ENCODE measurements around the gene COQ5.

DNA sequence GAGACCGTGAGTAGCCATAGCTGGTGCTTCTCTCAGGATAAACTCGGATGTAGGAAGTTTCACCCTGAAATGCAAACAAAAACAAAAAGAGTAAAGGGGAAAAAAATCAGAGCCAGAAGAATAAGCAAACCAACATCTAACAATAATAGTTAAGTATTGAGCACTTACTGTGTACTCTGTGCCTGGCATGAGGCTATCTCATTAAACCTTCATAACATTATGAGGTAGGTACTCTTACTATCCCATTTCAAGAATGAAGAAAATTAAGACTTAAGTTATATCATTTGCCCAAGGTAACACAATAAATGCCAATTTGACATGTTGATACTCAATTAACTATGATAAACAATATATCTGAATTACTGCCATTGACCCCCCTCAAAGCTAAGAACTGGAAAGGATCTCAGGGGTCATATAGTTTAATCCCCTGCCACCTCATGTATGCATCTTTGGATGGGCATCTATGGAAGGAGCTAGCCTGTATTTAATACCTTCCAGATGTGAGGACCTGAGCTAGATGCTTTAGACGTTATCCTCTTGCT lies 66.8 kb downstream of the COQ5 start:
- no peak for TF ChIP-seq CTCF (IDR thresholded peaks at IDR 0.05)
- TF ChIP-seq, protein P1, sequence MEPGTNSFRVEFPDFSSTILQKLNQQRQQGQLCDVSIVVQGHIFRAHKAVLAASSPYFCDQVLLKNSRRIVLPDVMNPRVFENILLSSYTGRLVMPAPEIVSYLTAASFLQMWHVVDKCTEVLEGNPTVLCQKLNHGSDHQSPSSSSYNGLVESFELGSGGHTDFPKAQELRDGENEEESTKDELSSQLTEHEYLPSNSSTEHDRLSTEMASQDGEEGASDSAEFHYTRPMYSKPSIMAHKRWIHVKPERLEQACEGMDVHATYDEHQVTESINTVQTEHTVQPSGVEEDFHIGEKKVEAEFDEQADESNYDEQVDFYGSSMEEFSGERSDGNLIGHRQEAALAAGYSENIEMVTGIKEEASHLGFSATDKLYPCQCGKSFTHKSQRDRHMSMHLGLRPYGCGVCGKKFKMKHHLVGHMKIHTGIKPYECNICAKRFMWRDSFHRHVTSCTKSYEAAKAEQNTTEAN (CRISPR knock-in tag; IDR thresholded peaks at IDR 0.05): no peak
- no peak for TF ChIP-seq USF1 (CRISPR knock-in tag; IDR thresholded peaks at IDR 0.05)
- no peak for TF ChIP-seq FOXP1 (CRISPR knock-in tag; IDR thresholded peaks at IDR 0.05; ENCODE audit: borderline replicate concordance)
- TF ChIP-seq GTF2I (CRISPR knock-in tag; conservative IDR thresholded peaks at IDR 0.05): no peak
- TF ChIP-seq NFYB (CRISPR knock-in tag; conservative IDR thresholded peaks at IDR 0.05; ENCODE audit: low read depth): no peak
- TF ChIP-seq, protein P2, sequence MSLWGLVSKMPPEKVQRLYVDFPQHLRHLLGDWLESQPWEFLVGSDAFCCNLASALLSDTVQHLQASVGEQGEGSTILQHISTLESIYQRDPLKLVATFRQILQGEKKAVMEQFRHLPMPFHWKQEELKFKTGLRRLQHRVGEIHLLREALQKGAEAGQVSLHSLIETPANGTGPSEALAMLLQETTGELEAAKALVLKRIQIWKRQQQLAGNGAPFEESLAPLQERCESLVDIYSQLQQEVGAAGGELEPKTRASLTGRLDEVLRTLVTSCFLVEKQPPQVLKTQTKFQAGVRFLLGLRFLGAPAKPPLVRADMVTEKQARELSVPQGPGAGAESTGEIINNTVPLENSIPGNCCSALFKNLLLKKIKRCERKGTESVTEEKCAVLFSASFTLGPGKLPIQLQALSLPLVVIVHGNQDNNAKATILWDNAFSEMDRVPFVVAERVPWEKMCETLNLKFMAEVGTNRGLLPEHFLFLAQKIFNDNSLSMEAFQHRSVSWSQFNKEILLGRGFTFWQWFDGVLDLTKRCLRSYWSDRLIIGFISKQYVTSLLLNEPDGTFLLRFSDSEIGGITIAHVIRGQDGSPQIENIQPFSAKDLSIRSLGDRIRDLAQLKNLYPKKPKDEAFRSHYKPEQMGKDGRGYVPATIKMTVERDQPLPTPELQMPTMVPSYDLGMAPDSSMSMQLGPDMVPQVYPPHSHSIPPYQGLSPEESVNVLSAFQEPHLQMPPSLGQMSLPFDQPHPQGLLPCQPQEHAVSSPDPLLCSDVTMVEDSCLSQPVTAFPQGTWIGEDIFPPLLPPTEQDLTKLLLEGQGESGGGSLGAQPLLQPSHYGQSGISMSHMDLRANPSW (CRISPR knock-in tag; conservative IDR thresholded peaks at IDR 0.05; ENCODE audit: low read depth): no peak
